Stimulated activated effector memory CD8-positive, alpha-beta T cell treated with anti-CD3 and anti-CD28 coated beads, Interleukin-12 subunit alpha, Interleukin-12 subunit beta, amount 100 ng/mL, for 72 hours (primary cell): ENCODE data around the gene HENMT1.
"Not testable (repeated sequence)": the region's sequence is repeated elsewhere in the genome, so short reads cannot be mapped to it uniquely, and the experiment has no call there.

Experiments used
- ATAC-seq: fragments of 150-1000 bp; cut with Tn5 transposase; 2 replicates; pipeline ENCODE4 v1.10.0; 2021
- DNase-seq, 2 donors: peaks; one replicate each; pipeline ENCODE4 v3.0.0; 2021 to 2022; ENCODE audit warnings: low spot score in 2 of 2
- H3K27ac Mint-ChIP-seq: one replicate; pipeline ENCODE4 v1.8.0; 2022; ENCODE audit warnings: mild to moderate bottlenecking, mixed read lengths
- H3K36me3 Mint-ChIP-seq: one replicate; pipeline ENCODE4 v1.8.0; 2022; ENCODE audit warnings: mild to moderate bottlenecking, mixed read lengths
- H3K4me1 Mint-ChIP-seq: one replicate; pipeline ENCODE4 v1.8.0; 2022; ENCODE audit warnings: mixed read lengths
- H3K4me3 Mint-ChIP-seq: one replicate; pipeline ENCODE4 v1.8.0; 2022; ENCODE audit warnings: mild to moderate bottlenecking, mixed read lengths
- H3K9me3 Mint-ChIP-seq: one replicate; pipeline ENCODE4 v1.8.0; 2022; ENCODE audit warnings: mixed read lengths

Gene HENMT1

GRCh38 chr1:108686614-108687313 lies 25.9 kb upstream of the HENMT1 start:
- peaks cover 17% of the 10 kb centered on the region for H3K4me1 Mint-ChIP-seq
- no peak overlapping the region for H3K27ac Mint-ChIP-seq
- ATAC-seq: no peak
- H3K36me3 Mint-ChIP-seq: peaks cover under 1% of the 10 kb centered on the region
- DNase-seq: no peak
- no peak overlapping the region for H3K4me3 Mint-ChIP-seq
- no peaks in the 10 kb centered on the region for H3K9me3 Mint-ChIP-seq

GRCh38 chr1:108685529-108685928 lies 24.6 kb upstream of the HENMT1 start:
- Mint-ChIP-seq H3K36me3 (no peaks in the 10 kb centered on the region), H3K9me3 (no peaks in the 10 kb centered on the region), H3K27ac (no peak overlapping the region), H3K4me1 (peaks cover 4% of the 10 kb centered on the region), H3K4me3 (no peak overlapping the region)
- ATAC-seq (no peak), DNase-seq (no peak)

GRCh38 chr1:108681701-108682100 lies 20.8 kb upstream of the HENMT1 start:
- not testable (repeated sequence) for DNase-seq, ATAC-seq, H3K4me3 Mint-ChIP-seq, H3K27ac Mint-ChIP-seq, H3K36me3 Mint-ChIP-seq, H3K9me3 Mint-ChIP-seq, H3K4me1 Mint-ChIP-seq

GRCh38 chr1:108679586-108680213 lies 18.8 kb upstream of the HENMT1 start:
- Mint-ChIP-seq H3K27ac (peak overlapping the region; percentile 83), H3K4me3 (peak overlapping the region; percentile 36), H3K4me1 (peaks cover 6% of the 10 kb centered on the region), H3K9me3 (no peaks in the 10 kb centered on the region), H3K36me3 (no peaks in the 10 kb centered on the region)
- DNase-seq (no peak), ATAC-seq (no peak)

- H3K36me3 Mint-ChIP-seq: no peaks in the 10 kb centered on the region
- peaks cover 6% of the 10 kb centered on the region for H3K4me1 Mint-ChIP-seq
- no peak overlapping the region for H3K27ac Mint-ChIP-seq
- no peak for DNase-seq
- ATAC-seq: no peak
- H3K4me3 Mint-ChIP-seq: no peak overlapping the region
- H3K9me3 Mint-ChIP-seq: no peaks in the 10 kb centered on the region
These were observed 17.8 kb upstream of the HENMT1 start for GRCh38 chr1:108678706-108679105.

- H3K4me1 Mint-ChIP-seq: peaks cover 18% of the 10 kb centered on the region
- H3K27ac Mint-ChIP-seq: no peak overlapping the region
- DNase-seq: no peak
- no peaks in the 10 kb centered on the region for H3K9me3 Mint-ChIP-seq
- H3K36me3 Mint-ChIP-seq: no peaks in the 10 kb centered on the region
- ATAC-seq: no peak
- no peak overlapping the region for H3K4me3 Mint-ChIP-seq
These were observed 10.2 kb upstream of the HENMT1 start for GRCh38 chr1:108671143-108671542.

- no peak for DNase-seq
- Mint-ChIP-seq H3K27ac (peak overlapping the region; percentile 40), H3K4me3 (no peak overlapping the region), H3K36me3 (no peaks in the 10 kb centered on the region), H3K4me1 (peaks cover 18% of the 10 kb centered on the region), H3K9me3 (no peaks in the 10 kb centered on the region)
- ATAC-seq: no peak
These were observed 9.4 kb upstream of the HENMT1 start for GRCh38 chr1:108670131-108670773.

GRCh38 chr1:108669679-108670078 lies 8.8 kb upstream of the HENMT1 start:
- Mint-ChIP-seq H3K27ac (peak overlapping the region; percentile 40), H3K4me3 (no peak overlapping the region), H3K36me3 (no peaks in the 10 kb centered on the region), H3K4me1 (peaks cover 18% of the 10 kb centered on the region), H3K9me3 (no peaks in the 10 kb centered on the region)
- ATAC-seq (no peak), DNase-seq (no peak)

- DNase-seq (no peak), ATAC-seq (no peak)
- Mint-ChIP-seq H3K9me3 (no peaks in the 10 kb centered on the region), H3K4me3 (no peak overlapping the region), H3K36me3 (no peaks in the 10 kb centered on the region), H3K27ac (no peak overlapping the region), H3K4me1 (peaks cover 18% of the 10 kb centered on the region)
These were observed 7.9 kb upstream of the HENMT1 start for GRCh38 chr1:108668777-108669176.

- not testable (repeated sequence) for H3K4me3 Mint-ChIP-seq, ATAC-seq, DNase-seq, H3K27ac Mint-ChIP-seq, H3K36me3 Mint-ChIP-seq, H3K9me3 Mint-ChIP-seq
- peaks cover 28% of the 10 kb centered on the region for H3K4me1 Mint-ChIP-seq
These were observed 6.5 kb upstream of the HENMT1 start for GRCh38 chr1:108667422-108667821.

- no peak for DNase-seq
- Mint-ChIP-seq H3K36me3 (peaks cover 5% of the 10 kb centered on the region), H3K4me3 (no peak overlapping the region), H3K4me1 (peaks cover 20% of the 10 kb centered on the region), H3K9me3 (no peaks in the 10 kb centered on the region), H3K27ac (no peak overlapping the region)
- ATAC-seq: no peak
These were observed 4.9 kb upstream of the HENMT1 start for GRCh38 chr1:108665771-108666170.

- peaks cover 23% of the 10 kb centered on the region for H3K4me1 Mint-ChIP-seq
These were observed 4.2 kb upstream of the HENMT1 start for GRCh38 chr1:108665067-108665466.

GRCh38 chr1:108664481-108664880 lies 3.6 kb upstream of the HENMT1 start:
- no peaks in the 10 kb centered on the region for H3K9me3 Mint-ChIP-seq
- H3K27ac Mint-ChIP-seq: no peak overlapping the region
- no peak overlapping the region for H3K4me3 Mint-ChIP-seq
- H3K4me1 Mint-ChIP-seq: peaks cover 22% of the 10 kb centered on the region
- H3K36me3 Mint-ChIP-seq: peaks cover 5% of the 10 kb centered on the region
- ATAC-seq (no peak), DNase-seq (no peak)

More at GRCh38 chr1:108665067-108665466, 4.2 kb upstream of the HENMT1 start:
- no peak for DNase-seq
- Mint-ChIP-seq H3K27ac (no peak overlapping the region), H3K4me3 (no peak overlapping the region), H3K36me3 (peaks cover 5% of the 10 kb centered on the region), H3K9me3 (no peaks in the 10 kb centered on the region)
- ATAC-seq: no peak

GRCh38 chr1:108663074-108663473 lies 2.2 kb upstream of the HENMT1 start:
- Mint-ChIP-seq H3K36me3 (peaks cover 5% of the 10 kb centered on the region), H3K4me3 (no peak overlapping the region)

GRCh38 chr1:108657356-108658080 lies 3.4 kb downstream of the HENMT1 start:
- Mint-ChIP-seq H3K9me3 (no peaks in the 10 kb centered on the region), H3K4me1 (peaks cover 45% of the 10 kb centered on the region), H3K36me3 (peaks cover 20% of the 10 kb centered on the region), H3K27ac (peak overlapping the region; percentile 80), H3K4me3 (no peak overlapping the region)
- DNase-seq (no peak), ATAC-seq (peak; percentile 57)

More at GRCh38 chr1:108663074-108663473, 2.2 kb upstream of the HENMT1 start:
- peaks cover 27% of the 10 kb centered on the region for H3K4me1 Mint-ChIP-seq
- no peak overlapping the region for H3K27ac Mint-ChIP-seq
- no peaks in the 10 kb centered on the region for H3K9me3 Mint-ChIP-seq
- ATAC-seq: no peak
- DNase-seq: no peak
